GM21367 (cell line): ENCODE data around the gene INSRR.

ENCODE experiments used
- ATAC-seq: cut with Tn5 transposase; IDR thresholded peaks from one replicate; pipeline ENCODE4 v1.9.1; 2021; ENCODE audit not compliant: unreplicated experiment

INSRR gene

DNA sequence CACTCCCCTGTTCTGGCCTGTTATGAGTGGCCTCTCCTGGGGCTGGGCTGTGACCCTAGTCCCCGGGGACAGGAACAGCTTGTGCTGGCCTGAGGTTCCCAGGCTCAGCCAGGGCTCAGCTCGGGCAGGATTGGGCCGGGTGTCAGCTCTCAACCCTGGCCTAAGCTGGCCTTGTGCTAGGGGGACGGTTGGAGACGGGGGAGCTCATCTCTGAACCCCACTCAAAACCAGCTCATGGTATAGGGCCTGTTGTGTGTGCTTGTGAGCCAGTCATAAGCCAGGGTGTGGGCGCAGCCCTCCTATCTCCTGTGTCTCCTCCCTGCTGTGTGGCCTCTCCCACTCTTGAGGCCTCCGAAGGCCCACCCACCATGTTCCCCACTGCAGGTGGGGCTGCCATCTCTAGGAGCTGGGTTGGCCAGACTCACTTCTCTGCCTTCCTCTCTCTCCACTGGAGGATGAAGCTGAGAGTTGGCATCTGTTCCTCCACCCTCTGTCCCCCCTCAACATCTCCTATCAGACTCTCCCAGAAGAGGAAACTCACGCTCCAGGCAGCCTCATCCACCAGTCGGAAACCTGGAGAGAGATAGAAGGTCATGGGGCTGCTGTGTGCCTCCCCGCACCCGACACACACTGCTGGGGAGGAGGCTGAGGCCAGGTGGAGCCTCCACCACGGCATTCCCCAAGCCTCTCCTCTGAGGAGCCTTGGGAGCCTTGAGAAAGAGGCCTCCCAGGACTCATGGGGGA is 36.0 kb upstream of the INSRR start:
- no peak for ATAC-seq

DNA sequence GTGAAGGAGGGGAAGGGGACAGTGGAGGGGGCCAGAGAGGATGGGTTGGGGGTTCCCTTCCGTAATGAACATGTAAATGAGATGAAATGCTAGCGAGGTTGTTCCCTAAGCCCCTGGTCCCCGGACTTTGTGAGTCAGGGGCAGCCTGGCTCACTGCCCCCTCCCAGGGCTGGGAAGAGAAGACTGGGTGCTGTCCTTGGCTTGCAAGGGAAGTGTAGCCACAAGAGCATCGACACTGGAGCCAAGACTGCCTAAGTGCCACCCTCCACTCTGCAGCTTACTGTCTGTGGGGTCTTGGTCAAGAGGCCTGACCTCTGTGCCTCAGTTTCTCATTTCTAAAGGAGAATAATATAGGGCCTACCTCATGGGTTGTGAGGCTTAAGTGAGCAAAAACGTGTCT is 35.1 kb upstream of the INSRR start:
- no peak for ATAC-seq

DNA sequence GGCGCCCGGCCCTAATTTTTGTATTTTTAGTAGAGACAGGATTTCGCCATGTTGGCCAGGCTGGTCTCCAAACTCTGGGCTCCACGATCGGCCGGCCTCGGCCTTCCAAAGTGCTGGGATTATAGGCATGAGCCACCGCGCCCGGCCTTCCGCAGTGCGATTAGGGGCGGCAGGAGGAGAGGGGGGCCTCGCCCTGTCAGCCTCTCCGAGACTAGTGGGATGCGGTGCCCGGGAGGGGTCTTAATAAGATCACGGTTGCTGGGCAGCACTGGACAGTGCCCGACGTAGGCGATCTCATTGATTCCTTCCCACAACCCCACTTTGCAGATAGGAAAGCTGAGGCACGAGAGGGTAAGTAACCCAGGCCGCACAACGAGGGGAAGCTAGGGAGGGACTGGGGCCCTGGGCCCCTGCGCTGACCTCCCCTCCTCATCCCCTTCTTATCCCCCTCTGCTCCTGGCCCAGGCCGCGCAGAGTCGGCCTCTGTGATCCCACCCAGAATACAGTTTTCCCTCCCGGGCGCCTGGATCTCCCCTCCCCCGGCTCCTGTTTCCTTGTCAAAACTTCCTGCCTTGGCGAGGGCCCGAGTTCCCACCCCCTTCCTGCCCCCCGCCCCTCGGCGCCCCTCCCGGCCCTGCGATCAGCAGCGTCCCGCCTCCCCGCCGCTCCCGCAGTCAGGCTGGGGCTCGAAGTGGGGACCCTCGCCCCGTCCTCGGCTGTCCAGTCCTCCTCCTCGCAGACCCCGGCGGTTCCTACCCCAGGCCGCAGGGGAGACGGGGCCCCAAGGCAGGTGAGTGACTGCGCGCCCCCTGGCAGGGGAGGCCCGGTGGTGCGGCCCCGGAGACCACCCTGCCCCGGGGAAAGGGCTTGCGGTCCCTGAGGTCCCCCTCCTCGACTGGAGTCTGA is 34.4 kb upstream of the INSRR start, which contains the start of gene PEAR1:
Gene PEAR1, plus strand, starts transcription at position 671 of the 906 bp plus-strand sequence. CDS start 10,209 bp downstream, outside the sequence.
- no peak for ATAC-seq

DNA sequence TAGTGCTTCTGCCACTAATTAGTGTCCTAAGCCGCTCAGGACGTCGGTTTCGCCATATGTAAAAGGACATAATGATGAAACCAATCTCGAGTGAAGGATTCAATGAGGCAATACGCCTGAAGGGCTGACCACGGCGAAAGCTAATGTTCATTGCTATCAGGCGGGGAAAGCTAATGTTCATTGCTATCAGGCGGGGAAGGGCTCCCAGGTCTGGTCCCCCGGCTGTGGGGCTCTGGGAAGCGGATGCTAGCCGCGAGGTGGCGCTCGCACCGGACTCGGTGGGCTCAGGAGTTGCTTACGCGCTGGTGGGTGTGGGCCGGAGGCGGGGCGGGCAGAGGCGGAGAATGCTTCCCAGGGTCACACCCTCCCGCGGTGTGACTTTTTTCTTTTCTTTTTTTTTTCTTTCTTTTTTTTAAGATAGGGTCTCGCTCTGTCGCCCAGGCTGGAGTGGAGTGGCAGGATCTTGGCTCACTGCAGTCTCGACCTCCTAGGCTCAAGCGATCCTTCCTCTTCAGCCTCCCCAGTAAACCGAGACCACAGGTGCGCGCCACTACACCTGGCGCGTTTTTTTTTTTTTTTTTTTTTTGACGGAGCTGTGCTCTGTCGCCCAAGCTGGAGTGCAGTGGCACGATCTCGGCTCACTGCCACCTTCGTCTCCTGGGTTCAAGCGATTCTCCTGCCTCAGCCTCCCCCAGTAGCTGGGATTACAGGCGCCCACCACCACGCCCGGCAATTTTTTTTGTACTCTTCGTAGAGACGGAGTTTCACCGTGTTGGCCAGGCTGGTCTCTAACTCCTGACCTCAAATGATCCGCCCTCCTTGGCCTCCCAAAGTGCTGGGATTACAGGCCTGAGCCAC is 33.5 kb upstream of the INSRR start:
- no peak for ATAC-seq

DNA sequence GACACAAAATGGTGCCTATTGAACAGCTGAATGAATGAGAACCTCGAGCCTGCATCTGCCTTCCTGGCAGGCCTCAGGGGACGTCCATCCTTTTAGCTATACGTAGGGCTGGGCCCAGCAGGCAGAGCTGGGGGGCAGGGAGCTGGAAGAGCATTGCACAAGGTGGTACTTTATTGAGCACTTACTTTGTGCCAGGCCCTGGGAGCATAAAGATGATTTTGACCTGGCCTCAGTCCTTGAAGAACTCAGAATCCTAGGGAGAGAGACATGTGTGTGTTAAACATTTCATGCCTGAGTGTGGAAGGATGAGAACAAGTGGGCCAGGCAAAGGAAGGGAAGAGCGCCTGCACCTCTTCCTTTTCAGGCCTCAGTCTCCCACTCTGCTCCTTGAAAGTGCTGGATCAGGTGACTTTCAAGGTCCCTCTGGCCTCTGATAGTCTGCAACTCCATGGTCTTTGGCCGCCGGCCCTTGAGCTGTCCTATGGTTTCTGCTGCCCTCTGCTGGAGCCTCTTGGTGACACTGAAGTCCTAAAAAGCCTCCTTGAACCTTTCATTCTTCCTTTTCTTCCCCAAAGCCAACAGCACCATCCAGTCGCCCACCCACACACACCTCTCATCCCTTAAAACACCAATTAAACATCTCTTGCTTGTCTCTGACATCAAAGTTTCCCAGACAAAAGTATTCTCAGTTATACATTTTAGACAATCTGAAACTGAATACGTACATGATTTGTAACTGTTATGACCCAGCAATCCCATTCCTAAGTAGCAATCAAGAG is 31.1 kb upstream of the INSRR start:
- no peak for ATAC-seq

DNA sequence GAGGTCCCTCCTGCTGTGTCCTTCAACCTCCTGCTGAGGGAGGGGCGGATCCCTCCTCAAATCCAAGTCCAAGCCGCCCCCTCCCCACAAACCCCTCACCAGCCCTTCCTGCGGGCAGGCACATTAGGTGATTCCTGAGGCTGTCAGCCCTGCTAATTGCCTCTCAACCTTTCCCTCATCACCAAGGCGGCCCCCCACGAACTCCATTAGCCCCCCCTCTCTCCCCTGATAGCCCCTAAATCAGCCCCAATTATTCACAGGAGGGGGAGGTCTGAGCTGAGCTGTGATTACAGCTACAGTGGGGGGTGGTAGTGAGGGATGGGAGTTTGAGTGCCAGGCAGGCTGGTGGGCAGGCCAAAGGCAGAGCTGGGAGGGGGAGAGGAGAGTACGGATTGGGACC is 28.8 kb upstream of the INSRR start:
- no peak for ATAC-seq

DNA sequence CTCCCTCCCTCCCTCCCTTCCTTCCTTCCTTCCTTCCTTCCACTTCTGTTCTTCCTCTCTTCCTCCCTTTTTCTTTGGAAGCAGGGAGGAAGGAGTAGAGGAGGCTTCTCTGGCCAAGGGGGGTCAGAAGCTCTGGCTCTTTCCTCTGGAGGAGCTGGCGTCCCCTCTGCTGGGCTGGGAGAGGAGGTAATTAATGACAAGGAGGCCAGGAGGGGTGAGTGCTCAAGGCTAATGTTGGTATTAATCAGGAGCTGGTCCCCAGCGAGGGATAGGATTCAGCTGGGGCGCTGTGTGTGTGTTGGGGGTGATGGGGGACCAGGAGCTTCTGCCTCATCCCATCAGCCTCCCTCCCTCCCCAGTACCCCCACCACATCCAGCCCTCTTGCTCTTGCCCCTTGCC is 28.4 kb upstream of the INSRR start:
- ATAC-seq = no peak

DNA sequence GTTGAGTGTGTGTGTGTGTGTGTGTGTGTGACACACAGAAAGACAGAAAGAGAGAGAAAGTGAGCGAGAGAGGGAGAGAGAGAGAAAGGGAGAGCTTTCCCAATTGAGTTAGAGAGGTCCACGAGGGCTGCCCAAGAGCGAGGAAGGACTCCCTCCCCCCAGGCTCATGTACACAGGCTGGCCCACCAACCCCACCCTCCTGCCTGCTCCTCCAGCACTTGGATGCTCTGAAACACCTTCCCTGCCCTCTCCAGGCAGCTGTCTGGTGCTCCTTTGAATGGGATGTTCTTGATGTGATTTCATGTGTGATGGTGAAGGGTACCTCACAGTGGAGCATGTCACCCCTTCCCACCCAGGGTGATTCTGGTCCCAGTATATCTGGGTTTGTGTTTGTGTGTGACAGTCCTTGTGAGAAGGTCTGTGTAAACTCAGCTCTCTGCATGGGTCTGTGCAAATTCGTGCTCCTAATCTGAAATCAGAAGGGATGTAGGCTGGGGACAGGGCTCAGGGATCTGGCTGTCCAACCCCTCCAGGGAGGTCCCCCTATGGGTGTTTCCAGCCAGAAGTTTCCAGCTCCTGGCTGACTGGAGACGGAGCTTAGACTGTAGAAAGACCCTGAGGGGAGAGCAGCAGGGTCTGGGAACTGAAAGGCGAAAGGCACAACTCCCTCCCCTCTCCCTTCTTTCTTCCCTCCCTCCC is 27.8 kb upstream of the INSRR start:
- ATAC-seq = no peak

DNA sequence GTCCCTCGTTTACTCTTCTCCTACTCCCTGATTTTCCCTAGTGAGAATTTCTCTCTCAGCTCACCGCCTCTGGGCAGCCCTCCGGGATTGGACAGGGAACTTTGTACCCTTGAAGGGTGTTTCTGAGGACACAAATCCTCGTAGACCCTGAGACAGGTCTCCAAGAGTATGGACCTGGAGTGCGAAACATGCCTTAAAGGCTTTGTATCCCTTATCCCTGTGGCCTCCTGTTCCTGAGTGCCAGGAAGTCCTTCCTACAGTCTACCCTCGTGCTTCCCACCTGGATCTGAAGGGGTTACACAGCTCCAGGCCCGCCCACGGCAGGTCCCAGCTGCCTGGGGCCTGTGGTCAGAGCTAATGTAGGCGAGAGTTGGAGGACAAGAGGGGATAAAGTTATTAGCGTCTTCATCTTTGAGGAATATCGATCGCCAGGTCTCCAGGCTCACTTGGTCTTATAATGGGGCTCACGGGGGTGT is 27.0 kb upstream of the INSRR start:
- no peak for ATAC-seq

DNA sequence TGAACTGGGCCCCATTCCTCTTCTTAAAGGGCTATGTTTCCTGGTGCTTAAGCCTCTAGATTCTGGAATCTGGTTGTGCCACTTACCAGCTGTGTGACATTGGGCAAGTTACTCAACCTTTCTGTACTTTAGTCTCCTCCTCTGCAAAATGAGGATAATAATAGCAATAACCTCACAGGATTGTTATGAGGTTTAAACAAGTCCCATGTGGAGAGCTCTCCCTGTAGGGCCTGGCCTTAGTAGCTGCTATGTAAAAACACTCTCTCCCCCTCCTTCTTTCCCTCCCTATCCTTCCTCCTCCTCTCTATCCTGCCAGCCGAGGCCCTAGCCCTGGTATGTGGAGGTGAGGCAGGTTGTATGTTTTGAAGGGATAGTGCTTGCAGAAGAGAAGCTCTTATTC is 26.4 kb upstream of the INSRR start:
- ATAC-seq = no peak

DNA sequence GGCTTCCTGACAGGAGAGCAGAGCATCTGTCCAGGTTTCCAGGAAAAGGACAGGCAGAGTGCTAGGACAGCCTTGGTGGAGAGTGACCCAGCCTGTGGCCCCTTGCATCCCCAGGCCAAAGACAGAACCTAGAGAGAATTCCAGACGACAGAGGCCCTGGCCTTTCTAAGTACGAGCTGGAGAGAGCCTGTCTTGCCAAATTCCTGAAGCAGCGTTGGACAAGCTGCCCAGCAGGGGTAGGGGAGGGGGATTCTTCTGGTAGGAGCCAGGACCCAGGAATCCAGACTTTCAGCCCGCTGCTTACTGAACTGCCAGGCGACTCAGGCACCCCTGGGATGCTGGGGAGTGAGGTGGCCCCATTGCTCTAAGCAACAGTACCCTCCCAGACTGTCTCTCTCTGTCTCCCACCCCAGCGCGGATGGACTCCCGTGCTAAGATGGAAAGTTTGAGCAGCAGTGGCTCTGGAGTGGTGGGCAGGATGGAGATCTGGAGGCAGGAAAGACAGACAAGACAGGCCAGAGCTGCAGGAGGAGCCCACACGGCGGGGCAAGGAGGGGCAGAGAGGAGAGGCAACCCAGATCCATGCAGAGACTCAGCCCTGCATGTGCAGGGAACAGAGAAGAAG is 25.8 kb upstream of the INSRR start:
- ATAC-seq = no peak

DNA sequence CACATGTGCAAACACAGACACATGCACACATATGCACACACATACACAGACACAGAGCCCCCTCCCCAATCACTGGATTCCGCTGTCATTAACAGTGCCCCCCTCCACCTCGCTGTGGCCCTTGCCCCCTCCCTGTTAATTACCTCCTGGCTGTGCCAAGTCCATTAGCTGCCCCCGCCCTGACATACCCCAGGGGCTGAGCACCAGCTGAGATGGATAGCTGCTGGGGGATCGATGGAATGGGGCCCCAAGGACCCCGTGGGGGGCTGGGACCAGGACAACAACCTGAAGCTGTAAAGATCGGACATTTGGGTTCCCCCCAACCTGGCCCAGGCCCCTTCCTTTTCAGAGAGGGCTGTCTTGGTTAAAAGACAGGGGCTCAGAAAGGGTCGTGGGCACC is 25.0 kb upstream of the INSRR start:
- no peak for ATAC-seq

DNA sequence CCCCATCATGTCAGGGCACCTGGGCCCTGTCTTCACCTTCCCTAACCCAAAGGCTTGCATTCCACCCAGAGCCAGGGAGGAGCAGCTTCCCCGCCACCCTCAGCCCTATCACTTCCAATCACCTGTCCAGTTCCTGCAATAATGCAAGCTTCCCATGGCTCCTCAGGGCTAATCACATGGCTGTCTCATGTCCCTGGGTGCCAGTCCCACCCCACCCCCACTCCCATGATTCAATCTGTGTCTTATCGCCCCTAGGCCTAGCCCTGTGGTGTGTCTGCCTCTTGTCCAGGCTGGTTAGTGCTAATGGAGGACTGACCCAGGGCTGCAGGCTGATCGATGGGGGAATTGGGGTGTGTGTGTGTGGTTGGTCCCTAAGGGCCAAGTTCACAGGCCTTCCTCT is 23.6 kb upstream of the INSRR start:
- no peak for ATAC-seq

DNA sequence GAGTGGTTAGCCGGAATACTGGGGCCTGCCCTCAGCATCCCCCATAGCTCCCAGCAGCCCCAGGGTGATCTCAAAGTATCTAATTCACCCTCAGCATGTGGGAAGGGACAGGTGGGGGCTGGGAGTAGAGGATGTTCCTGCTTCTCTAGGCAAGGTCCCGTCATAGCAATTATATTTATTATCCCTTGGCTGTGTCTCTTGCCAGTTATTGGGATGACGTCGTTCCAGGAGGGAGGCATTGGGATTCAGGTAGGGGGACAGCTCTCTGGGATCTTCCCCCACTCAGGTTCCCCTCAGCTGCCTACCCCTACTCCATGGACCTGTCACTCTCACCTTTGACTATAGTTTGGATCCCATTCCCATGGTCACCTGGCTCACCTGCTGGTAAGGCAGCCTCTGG is 22.7 kb upstream of the INSRR start:
- no peak for ATAC-seq

DNA sequence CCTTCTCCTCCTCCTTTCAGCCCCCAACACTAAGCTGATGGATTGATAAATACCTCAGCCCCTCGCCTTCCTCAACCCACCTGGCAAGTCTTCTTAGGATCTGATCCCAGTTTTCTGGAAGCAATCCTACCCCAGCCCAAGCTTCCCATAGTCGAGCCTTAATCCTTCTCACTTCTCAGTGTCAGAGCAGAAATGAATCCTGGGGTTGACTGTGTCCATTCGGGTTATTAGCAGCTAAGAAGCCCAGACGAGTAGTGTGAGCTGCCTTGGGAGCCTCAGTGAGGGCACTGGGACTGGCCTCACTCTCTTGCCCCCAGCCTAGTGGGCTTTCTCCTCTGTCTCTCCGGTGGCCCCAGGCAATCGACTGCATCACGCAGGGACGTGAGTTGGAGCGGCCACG is 22.2 kb upstream of the INSRR start:
- ATAC-seq = no peak

DNA sequence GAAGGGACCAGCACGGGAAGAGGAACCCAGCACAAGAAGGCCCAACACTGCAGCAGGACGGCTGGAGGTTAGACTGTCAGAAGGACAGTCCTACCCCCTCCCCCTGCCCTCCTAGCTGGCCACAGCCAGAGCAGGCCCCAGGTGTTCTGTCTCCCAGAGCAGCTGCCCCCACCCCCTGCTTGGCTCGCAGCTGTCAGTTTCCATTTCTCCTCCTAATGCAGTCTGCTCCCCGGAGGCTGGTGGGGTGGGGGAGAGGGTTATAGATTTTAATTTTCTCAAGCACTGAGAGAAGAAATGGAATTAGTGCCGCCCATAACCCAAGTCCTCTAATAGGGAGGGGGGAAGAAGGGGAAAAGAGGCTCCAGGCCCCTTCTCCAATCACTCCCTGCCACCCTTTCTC is 21.6 kb upstream of the INSRR start:
- ATAC-seq = no peak

DNA sequence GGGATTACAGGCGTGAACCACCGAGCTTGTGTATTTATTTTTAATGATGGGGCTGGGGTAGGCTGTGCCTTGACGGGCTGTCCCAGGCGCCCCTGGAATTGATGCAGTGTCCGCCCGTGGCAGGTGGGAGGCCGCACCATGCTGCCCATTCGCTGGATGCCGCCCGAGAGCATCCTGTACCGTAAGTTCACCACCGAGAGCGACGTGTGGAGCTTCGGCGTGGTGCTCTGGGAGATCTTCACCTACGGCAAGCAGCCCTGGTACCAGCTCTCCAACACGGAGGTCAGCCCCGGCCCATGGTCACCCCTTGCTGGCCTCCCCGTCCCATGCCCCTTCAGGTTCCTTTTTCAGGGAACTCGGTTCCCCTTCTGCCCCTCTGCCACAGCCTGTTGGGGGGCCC is 21.0 kb upstream of the INSRR start:
- ATAC-seq = no peak

DNA sequence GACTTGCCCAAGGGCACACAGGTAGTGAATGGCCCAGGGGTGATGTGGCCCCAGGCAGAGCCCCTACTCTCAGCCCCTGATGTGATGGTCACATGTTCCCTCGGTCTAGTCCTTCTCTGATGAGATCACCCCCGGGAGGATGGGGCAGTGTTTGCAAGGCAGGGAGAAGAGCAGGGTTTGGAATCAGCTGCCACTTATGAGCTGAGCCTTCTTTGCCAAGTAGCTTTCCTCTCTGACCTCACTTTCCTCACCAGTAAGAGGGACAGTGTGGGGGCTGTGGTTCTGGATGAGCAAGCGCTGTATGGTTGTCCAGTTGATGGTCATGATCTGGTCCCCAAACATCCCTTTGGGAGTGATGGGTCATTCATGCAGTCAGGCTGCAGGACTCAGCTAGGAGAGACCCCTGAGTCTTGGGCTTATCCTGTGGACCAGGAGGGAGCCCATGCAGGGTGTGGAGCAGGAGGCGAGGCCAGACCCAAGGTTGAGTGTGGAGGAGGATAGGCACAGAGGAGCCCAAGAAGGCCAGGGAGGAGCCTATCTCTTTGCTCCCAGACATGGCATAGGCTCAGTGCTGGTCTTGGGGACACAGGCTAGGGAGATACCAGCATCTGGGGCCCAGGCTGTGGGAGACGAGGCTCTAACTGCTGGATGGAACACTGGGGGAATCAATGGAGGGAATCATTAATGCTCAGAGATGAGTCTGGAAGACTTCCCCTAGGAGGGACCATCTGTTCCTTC is 18.7 kb upstream of the INSRR start:
- no peak for ATAC-seq

DNA sequence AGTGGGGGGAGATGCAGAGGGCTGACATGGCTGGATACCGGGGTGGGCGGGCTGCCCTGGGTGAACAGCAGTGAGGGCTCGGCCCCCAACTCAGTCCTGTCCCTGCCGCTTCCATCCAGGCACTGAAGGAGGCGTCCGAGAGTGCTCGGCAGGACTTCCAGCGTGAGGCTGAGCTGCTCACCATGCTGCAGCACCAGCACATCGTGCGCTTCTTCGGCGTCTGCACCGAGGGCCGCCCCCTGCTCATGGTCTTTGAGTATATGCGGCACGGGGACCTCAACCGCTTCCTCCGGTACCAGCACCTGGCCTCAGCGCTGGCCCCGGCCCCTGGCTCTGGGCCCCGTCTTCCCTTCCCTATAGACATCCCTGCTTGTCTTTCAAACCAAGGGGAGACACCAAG is 17.4 kb upstream of the INSRR start:
- no peak for ATAC-seq
